ENCODE data around the gene KLHL36. TPM values are rescaled to one million over a fixed set of nuclear protein-coding genes. Genes with fewer than 3 reads are reported as not detected.

Gene KLHL36
- total and polyA plus RNA-seq, 9 of the 15 experiments (the other 6 are each of a cell fraction or from before 2014, with no cell fraction given), result 2.1 to 51.2 (median 18.5) TPM

- TF ChIP-seq NR2C2 (CRISPR knock-in tag; IDR thresholded peaks at IDR 0.05), result no peak
- TF ChIP-seq NR2C2 (tag; IDR thresholded peaks at IDR 0.05), result 0 out of 2 replicates have a peak, but pooled peaks have one; percentile 50
- TF ChIP-seq CTBP1 (IDR thresholded peaks at IDR 0.05; ENCODE audit: borderline replicate concordance), result peak; percentile 58; the same call in 1 of the 2 replicates
- no peak for TF ChIP-seq ZNF408 (CRISPR knock-in tag; IDR thresholded peaks at IDR 0.05; ENCODE audit: low read depth)
- TF ChIP-seq TBP (optimal IDR thresholded peaks at IDR 0.05; ENCODE audit: low read depth, low read length), result peak; percentile 31
- TF ChIP-seq WHSC1 (IDR thresholded peaks at IDR 0.05; ENCODE audit: low read length), result no peak
- TF ChIP-seq NFYB (IDR thresholded peaks at IDR 0.05; ENCODE audit: extremely low read depth, insufficient read length), result no peak
- TF ChIP-seq SRSF3 (IDR thresholded peaks at IDR 0.05; ENCODE audit: insufficient read depth, low read length), result no peak
- TF ChIP-seq ZNF696 (CRISPR knock-in tag; conservative IDR thresholded peaks at IDR 0.05), result no peak
- no peak for TF ChIP-seq BHLHE40 (IDR thresholded peaks at IDR 0.05; ENCODE audit: low read length)
- no peak for TF ChIP-seq STAT5A (IDR thresholded peaks at IDR 0.05; ENCODE audit: borderline replicate concordance, low read length)
- TF ChIP-seq RBM39 (optimal IDR thresholded peaks at IDR 0.05; ENCODE audit: low read depth, low read length), result no peak
- no peak; the same call in 1 of the 2 replicates for TF ChIP-seq ZNF445 (CRISPR knock-in tag; IDR thresholded peaks at IDR 0.05; ENCODE audit: low read depth)
- TF ChIP-seq JUND (IDR thresholded peaks at IDR 0.05; ENCODE audit: borderline replicate concordance, low read depth, low read length), result peak; percentile 31; the same call in 1 of the 2 replicates
- peak; percentile 18; the same call in 1 of the 3 replicates for TF ChIP-seq JUND (tag; IDR thresholded peaks at IDR 0.05; ENCODE audit: borderline replicate concordance, low read depth, low read length)
- TF ChIP-seq CCNT2 (IDR thresholded peaks at IDR 0.05; ENCODE audit: borderline replicate concordance, extremely low read depth, insufficient read length, low read depth, low read length), result no peak
- peak; percentile 39 for TF ChIP-seq KDM5B (IDR thresholded peaks at IDR 0.05; ENCODE audit: insufficient replicate concordance, low read depth, low read length)
- peak; percentile 72; the same call in 1 of the 2 replicates for TF ChIP-seq OTX1 (CRISPR knock-in tag; IDR thresholded peaks at IDR 0.05)
- no peak for TF ChIP-seq ZNF143 (CRISPR knock-in tag; IDR thresholded peaks at IDR 0.05)
- 0 out of 2 replicates have a peak, but pooled peaks have one; percentile 28 for TF ChIP-seq THRB (CRISPR knock-in tag; conservative IDR thresholded peaks at IDR 0.05)
- TF ChIP-seq ZNF830 (CRISPR knock-in tag; IDR thresholded peaks at IDR 0.05), result no peak
- TF ChIP-seq ZNF449 (CRISPR knock-in tag; IDR thresholded peaks at IDR 0.05), result no peak
- TF ChIP-seq THRA (IDR thresholded peaks at IDR 0.05), result no peak
- TF ChIP-seq DMBX1 (CRISPR knock-in tag; IDR thresholded peaks at IDR 0.05; ENCODE audit: borderline replicate concordance), result no peak
- peak; percentile 30; the same call in 1 of the 2 replicates for TF ChIP-seq EP400 (IDR thresholded peaks at IDR 0.05)
- no peak for TF ChIP-seq DACH1 (IDR thresholded peaks at IDR 0.05; ENCODE audit: partially characterized antibody)
Observed at GRCh38 chr16:84607694-84608093, 40.6 kb upstream of the KLHL36 start (continued).
